Upper lobe of left lung (tissue), 6 donors: ENCODE data around the gene VTCN1. TPM values are rescaled to one million over a fixed set of nuclear protein-coding genes. Genes with fewer than 3 reads are reported as not detected.

ENCODE experiments used
- ATAC-seq, 2 donors: fragments of 200-7000 bp; cut with Tn5 transposase; one replicate each; pipeline ENCODE4 v1.9.1; 2022; ENCODE audit warnings: mild to moderate bottlenecking in 2 of 2, moderate library complexity in 2 of 2; ENCODE audit not compliant: low FRiP score in 2 of 2
- DNase-seq, 2 donors: peaks; one replicate each; pipeline ENCODE4 v3.0.0-alpha.2; 2019 to 2020
- H3K27ac ChIP-seq, 4 donors: fragments of 200-600 bp; sonication (generic); one replicate each; pipeline ENCODE4 v1.5.1; 2016 to 2019
- H3K27me3 ChIP-seq, 4 donors: fragments of 200-600 bp; sonication (generic); one replicate each; pipeline ENCODE4 v1.5.1; 2017 to 2019
- H3K36me3 ChIP-seq, 4 donors: fragments of 200-600 bp; sonication (generic); one replicate each; pipeline ENCODE4 v1.5.1; 2016 to 2019
- H3K4me1 ChIP-seq, 4 donors: fragments of 200-600 bp; sonication (generic); one replicate each; pipeline ENCODE4 v1.5.1; 2018 to 2019
- H3K4me3 ChIP-seq, 4 donors: fragments of 200-600 bp; sonication (generic); one replicate each; pipeline ENCODE4 v1.5.1; 2017 to 2019; ENCODE audit warnings: mild to moderate bottlenecking in 2 of 4, moderate library complexity in 1 of 4
- H3K9me3 ChIP-seq, 4 donors: fragments of 200-600 bp; sonication (generic); one replicate each; pipeline ENCODE4 v1.5.1; 2018 to 2019
- CTCF ChIP-seq, 6 experiments: fragments of 450-650 bp in 4 of 6; fragments of 200-600 bp in 2 of 6; sonication (generic) in 2 of 6; IDR thresholded peaks; one replicate each; pipeline ENCODE4 v1.5.1; 2016 to 2019; ENCODE audit warnings: antibody characterized with exemption in 6 of 6
- EP300 ChIP-seq, 4 donors: sonication (generic); formaldehyde crosslinking; IDR thresholded peaks; one replicate each; pipeline ENCODE4 v1.5.1; 2017; ENCODE audit warnings: antibody characterized with exemption in 4 of 4, control low read depth in 2 of 4
- POLR2A ChIP-seq, 4 donors: fragments of 450-650 bp; IDR thresholded peaks; one replicate each; pipeline ENCODE4 v1.5.1; 2016 to 2017; ENCODE audit warnings: antibody characterized with exemption in 4 of 4, mild to moderate bottlenecking in 2 of 4
- POLR2AphosphoS5 ChIP-seq, 2 donors: sonication (generic); formaldehyde crosslinking; IDR thresholded peaks; one replicate each; pipeline ENCODE4 v1.5.1; 2017; ENCODE audit warnings: antibody characterized with exemption in 2 of 2
- WGBS, 2 donors: methylation state at CpG; one replicate each; pipeline ENCODE4 v1.1.5; 2017 to 2018; 5-methylcytosine and 5-hydroxymethylcytosine counted together
- total RNA-seq, 6 donors: library from RNA; depleted of rRNA in 4 of 6; stranded (reverse); fragments of >200 nt in 4 of 6; gene quantifications; one replicate each; pipeline versions ENCODE4 v1.1.0 to v1.2.1, GENCODE V29; 2016 to 2021
- donor health status: DM: no; HTN: no; CAD: no; lungs with moderate emphysema.
- donor health status: DM: no; HTN: yes; CAD: no; lungs with severe emphysema.

VTCN1 gene
- total RNA-seq, 6 donors from 2014 or later: 0.44 to 1.7 (median 1.2) TPM; not detected in 3

- H3K27me3 ChIP-seq: no peaks in the 10 kb centered on the region
- ATAC-seq: peak in 1 of 2 donors; percentile 36
Measured at GRCh38 chr1:117112047-117112717, 98.5 kb downstream of the VTCN1 start.

GRCh38 chr1:117110774-117111173 is 100.0 kb downstream of the VTCN1 start:
- WGBS, 2 donors: 85 to 88% methylated on average over 2 of the region's 2 CpGs
- no peak for ATAC-seq
- no peaks in the 10 kb centered on the region for H3K27me3 ChIP-seq
- H3K4me3 ChIP-seq: no peak overlapping the region
- TF ChIP-seq POLR2AphosphoS5 (IDR thresholded peaks at IDR 0.05): no peak
- TF ChIP-seq POLR2A (IDR thresholded peaks at IDR 0.05): no peak
- no peak for TF ChIP-seq CTCF (IDR thresholded peaks at IDR 0.05)
- TF ChIP-seq EP300 (IDR thresholded peaks at IDR 0.05): no peak
- H3K4me1 ChIP-seq: no peaks in the 10 kb centered on the region
- peaks cover 0 to 8% (median 0%) of the 10 kb centered on the region in 4 donors for H3K36me3 ChIP-seq
- no peak for DNase-seq
- H3K27ac ChIP-seq: no peak overlapping the region
- no peaks in the 10 kb centered on the region for H3K9me3 ChIP-seq

More at GRCh38 chr1:117112047-117112717, 98.5 kb downstream of the VTCN1 start:
- H3K9me3 ChIP-seq: no peaks in the 10 kb centered on the region
- peaks cover 0 to 8% (median 0%) of the 10 kb centered on the region in 4 donors for H3K36me3 ChIP-seq
- TF ChIP-seq CTCF (IDR thresholded peaks at IDR 0.05) (no peak), POLR2A (IDR thresholded peaks at IDR 0.05) (no peak), POLR2AphosphoS5 (IDR thresholded peaks at IDR 0.05) (no peak), EP300 (IDR thresholded peaks at IDR 0.05) (no peak)
- no peak overlapping the region for H3K4me3 ChIP-seq
- H3K27ac ChIP-seq: no peak overlapping the region
- 73 to 81% methylated on average over 7 of the region's 7 CpGs for WGBS, 2 donors
- H3K4me1 ChIP-seq: no peaks in the 10 kb centered on the region
- DNase-seq: no peak

- DNase-seq (no peak), ATAC-seq (no peak)
- Histone ChIP-seq H3K4me1 (no peaks in the 10 kb centered on the region), H3K27me3 (no peaks in the 10 kb centered on the region), H3K27ac (no peak overlapping the region), H3K4me3 (no peak overlapping the region), H3K9me3 (no peaks in the 10 kb centered on the region), H3K36me3 (peaks cover 0 to 12% (median 0%) of the 10 kb centered on the region in 4 donors)
- TF ChIP-seq CTCF (IDR thresholded peaks at IDR 0.05) (no peak), POLR2AphosphoS5 (IDR thresholded peaks at IDR 0.05) (no peak), POLR2A (IDR thresholded peaks at IDR 0.05) (no peak), EP300 (IDR thresholded peaks at IDR 0.05) (no peak)
- WGBS, 2 donors: 85 to 91% methylated on average over 2 of the region's 2 CpGs
Measured at GRCh38 chr1:117107364-117107763, 103.4 kb downstream of the VTCN1 start.

- Histone ChIP-seq H3K4me1 (no peaks in the 10 kb centered on the region), H3K27ac (no peak overlapping the region), H3K4me3 (no peak overlapping the region), H3K36me3 (peaks cover 0 to 11% (median 2%) of the 10 kb centered on the region in 4 donors), H3K9me3 (no peaks in the 10 kb centered on the region), H3K27me3 (no peaks in the 10 kb centered on the region)
- ATAC-seq: no peak
- 95 to 98% methylated on average over 2 of the region's 2 CpGs for WGBS, 2 donors
- TF ChIP-seq POLR2A (IDR thresholded peaks at IDR 0.05) (no peak), POLR2AphosphoS5 (IDR thresholded peaks at IDR 0.05) (no peak), CTCF (IDR thresholded peaks at IDR 0.05) (no peak), EP300 (IDR thresholded peaks at IDR 0.05) (no peak)
- no peak for DNase-seq
Measured at GRCh38 chr1:117106478-117106877, 104.2 kb downstream of the VTCN1 start.

GRCh38 chr1:117105722-117106121 is 105.0 kb downstream of the VTCN1 start:
- DNase-seq: no peak

More at GRCh38 chr1:117105722-117106121, 105.0 kb downstream of the VTCN1 start:
- TF ChIP-seq EP300 (IDR thresholded peaks at IDR 0.05) (no peak), POLR2A (IDR thresholded peaks at IDR 0.05) (no peak), POLR2AphosphoS5 (IDR thresholded peaks at IDR 0.05) (no peak), CTCF (IDR thresholded peaks at IDR 0.05) (no peak)
- peaks cover 0 to 10% (median 4%) of the 10 kb centered on the region in 4 donors for H3K36me3 ChIP-seq
- H3K27ac ChIP-seq: no peak overlapping the region
- H3K4me3 ChIP-seq: no peak overlapping the region
- no peaks in the 10 kb centered on the region for H3K4me1 ChIP-seq
- H3K27me3 ChIP-seq: no peaks in the 10 kb centered on the region
- ATAC-seq: no peak
- H3K9me3 ChIP-seq: no peaks in the 10 kb centered on the region
